Loucy (cell line): Measurements from ENCODE around the gene CCNA2.

Experiments used
- H2AFZ ChIP-seq: fragments of 200-600 bp; sonication (generic); 2 replicates; pipeline ENCODE4 v1.6.0; 2016; ENCODE audit warnings: antibody characterized with exemption, mild to moderate bottlenecking, low read length, moderate library complexity
- H3F3A ChIP-seq: fragments of 200-600 bp; 2 replicates; pipeline ENCODE4 v1.6.0; 2016; ENCODE audit warnings: antibody characterized with exemption, low read depth, mild to moderate bottlenecking
- H3K27me3 ChIP-seq: fragments of 200-600 bp; sonication (generic); 2 replicates; pipeline ENCODE4 v1.6.1; 2014; ENCODE audit warnings: low read length, mild to moderate bottlenecking; ENCODE audit not compliant: insufficient read depth, poor library complexity, severe bottlenecking
- H3K36me3 ChIP-seq: fragments of 200-600 bp; sonication (generic); 2 replicates; pipeline ENCODE4 v1.6.1; 2016; ENCODE audit warnings: low read length; ENCODE audit not compliant: insufficient read depth
- H3K4me1 ChIP-seq: fragments of 200-600 bp; sonication (generic); 2 replicates; pipeline ENCODE4 v1.5.1; 2014; ENCODE audit warnings: low read length, mild to moderate bottlenecking; ENCODE audit not compliant: insufficient read depth, poor library complexity, severe bottlenecking
- H3K4me2 ChIP-seq: fragments of 200-600 bp; sonication (generic); 2 replicates; pipeline ENCODE4 v1.6.0; 2014; ENCODE audit warnings: antibody characterized with exemption, low read length, low read depth, mild to moderate bottlenecking; ENCODE audit not compliant: poor library complexity, severe bottlenecking
- H3K4me3 ChIP-seq: fragments of 200-600 bp; sonication (generic); 2 replicates; pipeline ENCODE4 v1.5.1; 2014; ENCODE audit warnings: low read length, mild to moderate bottlenecking, mixed read lengths; ENCODE audit not compliant: poor library complexity, severe bottlenecking
- H3K79me2 ChIP-seq: fragments of 200-600 bp; sonication (generic); 2 replicates; pipeline ENCODE4 v1.6.1; 2014; ENCODE audit warnings: low read length; ENCODE audit not compliant: insufficient read depth
- H3K9ac ChIP-seq: fragments of 200-600 bp; sonication (generic); 2 replicates; pipeline ENCODE4 v1.6.0; 2014; ENCODE audit warnings: mild to moderate bottlenecking, low read depth, low read length, moderate library complexity; ENCODE audit not compliant: poor library complexity, severe bottlenecking
- H3K9me2 ChIP-seq: fragments of 200-600 bp; sonication (generic); replicated peaks from 2 replicates; pipeline ENCODE4 v1.6.1; 2016; ENCODE audit warnings: low read depth, low read length, mixed read lengths
- H3K9me3 ChIP-seq: fragments of 200-600 bp; sonication (generic); 2 replicates; pipeline ENCODE4 v1.6.1; 2014; ENCODE audit warnings: mild to moderate bottlenecking, antibody characterized with exemption, low read length, low read depth; ENCODE audit not compliant: insufficient read depth
- H4K20me1 ChIP-seq: fragments of 200-600 bp; sonication (generic); 2 replicates; pipeline ENCODE4 v1.6.0; 2014; ENCODE audit warnings: antibody characterized with exemption, low read length, mild to moderate bottlenecking; ENCODE audit not compliant: insufficient read depth, poor library complexity, severe bottlenecking
- EZH2phosphoT487 ChIP-seq: fragments of 200-600 bp; IDR thresholded peaks from 2 replicates; pipeline ENCODE4 v1.6.1; 2018; ENCODE audit warnings: antibody characterized with exemption, mild to moderate bottlenecking, moderate library complexity, borderline replicate concordance
- TF ChIP-seq, protein P1 (sequence below): fragments of 200-600 bp; sonication (generic); conservative IDR thresholded peaks from 2 replicates; pipeline ENCODE4 v1.5.1; 2014; ENCODE audit warnings: mild to moderate bottlenecking, antibody characterized with exemption, low read length

CCNA2 gene

DNA sequence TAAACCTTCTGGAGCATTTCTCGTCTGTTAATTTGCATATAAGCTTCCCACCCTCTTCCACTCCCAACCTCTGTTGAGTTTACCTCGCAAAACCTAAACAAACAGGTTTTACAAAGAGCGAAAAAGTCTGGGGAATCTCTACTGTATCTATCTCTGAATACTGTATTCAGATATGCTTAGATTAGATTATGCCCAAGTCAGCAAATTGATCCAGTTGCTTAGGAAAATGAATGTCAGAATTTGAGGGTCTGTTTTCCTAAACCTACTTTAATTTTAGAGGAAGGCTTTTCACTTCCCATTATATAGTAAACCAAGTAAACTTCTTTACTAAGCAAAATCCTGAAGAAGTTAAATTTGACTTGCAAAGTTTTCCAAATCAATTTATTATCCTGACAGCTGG lies 6.7 kb downstream of the CCNA2 start:
- Histone ChIP-seq H2AFZ (no peak overlapping the region), H3K36me3 (peaks cover 85% of the 10 kb centered on the region), H4K20me1 (peaks cover 70% of the 10 kb centered on the region), H3K27me3 (no peaks in the 10 kb centered on the region), H3K4me2 (peak overlapping the region; percentile 99), H3K4me1 (peaks cover 50% of the 10 kb centered on the region), H3K9me3 (no peaks in the 10 kb centered on the region), H3K9me2 (no peaks in the 10 kb centered on the region), H3K79me2 (peaks cover 78% of the 10 kb centered on the region), H3K4me3 (no peak overlapping the region), H3F3A (0 out of 2 replicates have a peak, but pooled peaks cover 5% of the 10 kb centered on the region), H3K9ac (peak overlapping the region; percentile 43)
- TF ChIP-seq, protein P1, sequence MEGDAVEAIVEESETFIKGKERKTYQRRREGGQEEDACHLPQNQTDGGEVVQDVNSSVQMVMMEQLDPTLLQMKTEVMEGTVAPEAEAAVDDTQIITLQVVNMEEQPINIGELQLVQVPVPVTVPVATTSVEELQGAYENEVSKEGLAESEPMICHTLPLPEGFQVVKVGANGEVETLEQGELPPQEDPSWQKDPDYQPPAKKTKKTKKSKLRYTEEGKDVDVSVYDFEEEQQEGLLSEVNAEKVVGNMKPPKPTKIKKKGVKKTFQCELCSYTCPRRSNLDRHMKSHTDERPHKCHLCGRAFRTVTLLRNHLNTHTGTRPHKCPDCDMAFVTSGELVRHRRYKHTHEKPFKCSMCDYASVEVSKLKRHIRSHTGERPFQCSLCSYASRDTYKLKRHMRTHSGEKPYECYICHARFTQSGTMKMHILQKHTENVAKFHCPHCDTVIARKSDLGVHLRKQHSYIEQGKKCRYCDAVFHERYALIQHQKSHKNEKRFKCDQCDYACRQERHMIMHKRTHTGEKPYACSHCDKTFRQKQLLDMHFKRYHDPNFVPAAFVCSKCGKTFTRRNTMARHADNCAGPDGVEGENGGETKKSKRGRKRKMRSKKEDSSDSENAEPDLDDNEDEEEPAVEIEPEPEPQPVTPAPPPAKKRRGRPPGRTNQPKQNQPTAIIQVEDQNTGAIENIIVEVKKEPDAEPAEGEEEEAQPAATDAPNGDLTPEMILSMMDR = no peak
- TF ChIP-seq EZH2phosphoT487 = no peak

DNA sequence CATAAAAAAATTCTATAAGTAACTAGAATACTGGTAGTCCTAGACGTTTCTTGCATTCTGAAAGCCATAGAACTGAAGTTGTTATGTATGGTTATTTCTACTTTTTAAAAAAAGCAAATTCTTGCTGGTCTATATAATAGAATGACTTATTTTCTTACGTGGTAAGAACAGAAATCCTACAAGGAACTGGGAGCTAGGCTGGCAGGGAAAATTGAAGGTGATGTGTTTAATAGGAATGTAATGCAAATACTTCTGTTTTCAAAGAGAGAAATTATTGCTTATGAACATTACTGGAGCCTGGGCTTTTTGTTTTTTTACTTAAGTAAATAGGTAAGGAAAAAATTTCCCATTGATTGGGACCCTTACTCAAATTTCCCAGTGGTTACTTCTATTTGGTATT lies 8.9 kb downstream of the CCNA2 start:
- peak overlapping the region; percentile 15 for H3K9ac ChIP-seq
- H4K20me1 ChIP-seq = peaks cover 57% of the 10 kb centered on the region
- H3F3A ChIP-seq = 0 out of 2 replicates have a peak, but pooled peaks cover 14% of the 10 kb centered on the region
- TF ChIP-seq EZH2phosphoT487 = no peak
- H3K9me3 ChIP-seq = no peaks in the 10 kb centered on the region
- peaks cover 56% of the 10 kb centered on the region for H3K79me2 ChIP-seq
- H3K9me2 ChIP-seq = no peaks in the 10 kb centered on the region
- peaks cover 81% of the 10 kb centered on the region for H3K36me3 ChIP-seq
- H3K27me3 ChIP-seq = no peaks in the 10 kb centered on the region
- H3K4me1 ChIP-seq = peaks cover 31% of the 10 kb centered on the region
- peak overlapping the region; percentile 21 for H3K4me3 ChIP-seq
- no peak overlapping the region for H2AFZ ChIP-seq
- peak overlapping the region; percentile 27 for H3K4me2 ChIP-seq

DNA sequence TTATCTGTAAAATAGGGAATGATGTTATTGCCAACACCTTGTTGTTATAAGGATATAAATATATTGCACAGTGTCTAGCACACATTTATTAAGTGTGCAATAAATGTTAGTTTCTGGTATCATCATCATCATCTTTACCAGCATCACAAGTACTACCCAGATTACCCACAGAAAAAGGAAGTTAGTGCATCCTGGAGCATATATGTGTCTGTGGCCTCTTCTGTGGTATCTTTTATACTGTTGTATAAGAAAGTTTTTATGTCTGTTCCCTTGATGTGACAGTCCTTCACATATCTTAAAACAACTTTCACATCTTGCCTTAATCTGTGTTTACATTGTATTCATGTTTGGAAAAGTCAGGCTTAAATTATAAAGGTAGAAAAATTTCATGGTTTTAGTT lies 12.6 kb downstream of the CCNA2 start:
- Histone ChIP-seq H3K79me2 (peaks cover 20% of the 10 kb centered on the region), H3K4me3 (no peak overlapping the region), H3K4me1 (no peaks in the 10 kb centered on the region), H4K20me1 (peaks cover 24% of the 10 kb centered on the region), H3K27me3 (no peaks in the 10 kb centered on the region), H3F3A (0 out of 2 replicates have a peak, but pooled peaks cover 14% of the 10 kb centered on the region), H3K4me2 (no peak overlapping the region), H3K36me3 (peaks cover 69% of the 10 kb centered on the region), H2AFZ (no peak overlapping the region), H3K9ac (no peak overlapping the region), H3K9me3 (no peaks in the 10 kb centered on the region), H3K9me2 (no peaks in the 10 kb centered on the region)
- TF ChIP-seq EZH2phosphoT487 = no peak
- TF ChIP-seq, protein P1 = no peak

DNA sequence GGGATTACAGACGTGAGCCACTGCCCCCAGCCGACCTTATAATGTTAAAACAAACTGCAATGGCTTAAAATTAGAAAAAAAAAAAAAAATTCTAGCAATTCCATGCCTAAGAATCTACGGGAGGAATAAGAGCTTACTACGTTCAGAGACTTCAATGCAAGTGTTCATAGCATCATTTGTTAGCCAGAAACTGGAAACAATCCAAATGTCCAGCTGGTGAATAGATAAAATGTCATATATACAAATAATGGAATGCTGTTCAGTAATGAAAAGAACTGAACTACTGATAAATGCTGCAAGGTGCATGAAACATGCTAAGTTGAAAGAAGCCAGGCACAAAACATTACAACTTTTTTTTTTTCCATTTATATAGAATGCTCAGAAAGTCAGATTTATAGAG lies 17.3 kb downstream of the CCNA2 start:
- no peak overlapping the region for H3K4me3 ChIP-seq
- no peak overlapping the region for H3K9ac ChIP-seq
- H3K9me3 ChIP-seq = no peaks in the 10 kb centered on the region
- peaks cover 37% of the 10 kb centered on the region for H3K36me3 ChIP-seq
- peaks cover 27% of the 10 kb centered on the region for H3K4me1 ChIP-seq
- no peak overlapping the region for H3K4me2 ChIP-seq
- H3K9me2 ChIP-seq = no peaks in the 10 kb centered on the region
- no peaks in the 10 kb centered on the region for H3K27me3 ChIP-seq
- 0 out of 2 replicates have a peak, but pooled peaks cover 8% of the 10 kb centered on the region for H3F3A ChIP-seq
- H2AFZ ChIP-seq = no peak overlapping the region
- TF ChIP-seq, protein P1 = no peak
- TF ChIP-seq EZH2phosphoT487 = no peak
- peaks cover 40% of the 10 kb centered on the region for H3K79me2 ChIP-seq
- peaks cover 28% of the 10 kb centered on the region for H4K20me1 ChIP-seq
